IMR-90 (cell line): Measurements from ENCODE around the gene PIP4P1.

ENCODE experiments used
- CTCF ChIP-seq: conservative IDR thresholded peaks from 2 replicates; pipeline ENCODE4 v1.5.1; 2012; ENCODE audit warnings: mild to moderate bottlenecking, low read depth, low read length, improper control_type of control experiment
- POLR2A ChIP-seq: IDR thresholded peaks from 2 replicates; pipeline ENCODE4 v1.6.1; 2012; ENCODE audit warnings: mild to moderate bottlenecking, low read depth, low read length
- TF ChIP-seq, protein P1 (sequence below): fragments of 150-350 bp; IDR thresholded peaks from 2 replicates; pipeline ENCODE4 v1.6.1; 2017; ENCODE audit warnings: mild to moderate bottlenecking, antibody characterized with exemption, low read length, low read depth

DNA sequence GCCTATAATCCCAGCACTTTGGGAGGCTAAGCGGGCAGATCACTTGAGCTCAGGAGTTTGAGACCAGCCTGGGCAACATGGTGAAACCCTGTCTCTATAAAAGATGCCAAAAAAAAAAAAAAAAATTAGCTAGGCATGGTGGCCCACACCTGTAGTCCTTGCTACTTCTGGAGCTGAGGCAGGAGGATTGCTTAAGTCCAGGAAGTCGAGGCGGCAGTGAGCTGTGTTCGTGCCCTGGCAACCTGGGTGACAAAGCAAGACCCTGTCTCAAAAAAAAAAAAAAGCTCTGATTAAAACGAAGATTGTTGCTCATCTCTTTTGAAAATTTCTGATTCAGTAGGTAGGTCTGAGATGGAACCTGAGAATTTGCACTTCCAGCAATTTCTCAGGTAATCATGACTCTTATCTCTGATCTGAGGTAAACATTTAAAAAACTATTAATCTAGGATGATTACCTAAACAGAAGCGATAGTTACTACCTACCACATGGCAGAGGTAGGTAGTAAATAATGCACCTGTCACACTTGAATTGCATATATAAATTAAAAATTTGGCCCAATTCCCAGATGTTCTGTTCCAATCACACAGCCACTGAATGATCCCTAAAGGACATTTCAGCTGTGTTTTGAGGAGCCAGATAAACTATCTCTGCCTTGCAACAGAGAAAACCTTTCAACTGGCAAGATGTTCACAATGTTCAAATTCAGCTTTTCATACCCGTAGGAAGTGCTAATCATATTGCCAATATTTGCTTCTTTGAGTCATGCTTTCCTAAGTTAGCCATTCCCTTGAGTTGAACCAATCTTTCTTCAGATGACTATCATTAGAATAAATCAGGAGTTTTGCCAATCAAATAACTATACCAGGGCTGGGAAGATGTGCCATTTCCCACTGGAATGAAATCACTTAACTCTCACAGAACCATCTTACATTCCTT, 43.7 kb downstream of the PIP4P1 start:
- TF ChIP-seq CTCF (no peak), POLR2A (no peak)
- TF ChIP-seq, protein P1, sequence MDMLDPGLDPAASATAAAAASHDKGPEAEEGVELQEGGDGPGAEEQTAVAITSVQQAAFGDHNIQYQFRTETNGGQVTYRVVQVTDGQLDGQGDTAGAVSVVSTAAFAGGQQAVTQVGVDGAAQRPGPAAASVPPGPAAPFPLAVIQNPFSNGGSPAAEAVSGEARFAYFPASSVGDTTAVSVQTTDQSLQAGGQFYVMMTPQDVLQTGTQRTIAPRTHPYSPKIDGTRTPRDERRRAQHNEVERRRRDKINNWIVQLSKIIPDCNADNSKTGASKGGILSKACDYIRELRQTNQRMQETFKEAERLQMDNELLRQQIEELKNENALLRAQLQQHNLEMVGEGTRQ, result no peak
